CD4-positive, alpha-beta memory T cell (primary cell): Measurements from ENCODE around the gene ZNF366. TPM values are rescaled to one million over a fixed set of nuclear protein-coding genes. Genes with fewer than 3 reads are reported as not detected.

Source experiments
- CTCF ChIA-PET: fragments of 350-600 bp; sonication (Branson Sonifier 250); formaldehyde crosslinking; loops from one replicate; lab custom pipeline; 2021; ENCODE audit warnings: inconsistent platforms; ENCODE audit not compliant: partially characterized antibody; lab: Charles Lee
- POLR2A ChIA-PET: fragments of 350-600 bp; sonication (Branson Sonifier 250); formaldehyde crosslinking; loops from one replicate; lab custom pipeline; 2021; ENCODE audit not compliant: partially characterized antibody; lab: Charles Lee
- DNase-seq, 5 donors: peaks; one replicate each; pipeline versions ENCODE4 v3.0.0 to v3.0.0-alpha.2; 2020 to 2022; ENCODE audit warnings: mixed read lengths in 1 of 5
- H3K27ac ChIP-seq: one replicate; pipeline ENCODE4 v1.7.0; 2013; ENCODE audit warnings: low read depth, low read length
- H3K27me3 ChIP-seq: 2 replicates; pipeline ENCODE4 v1.7.0; 2013; ENCODE audit warnings: mild to moderate bottlenecking, low read length, moderate library complexity; ENCODE audit not compliant: insufficient read depth
- H3K36me3 ChIP-seq: 2 replicates; pipeline ENCODE4 v1.7.0; 2013; ENCODE audit warnings: mild to moderate bottlenecking, low read length, moderate library complexity; ENCODE audit not compliant: insufficient read depth
- H3K4me1 ChIP-seq: 2 replicates; pipeline ENCODE4 v1.7.0; 2013; ENCODE audit warnings: mild to moderate bottlenecking, low read length, moderate library complexity; ENCODE audit not compliant: insufficient read depth
- H3K4me3 ChIP-seq, 2 donors: one replicate each; pipeline ENCODE4 v1.7.0; 2013; ENCODE audit warnings: low read length in 2 of 2, mild to moderate bottlenecking in 1 of 2
- H3K9me3 ChIP-seq, 2 donors: one replicate each; pipeline ENCODE4 v1.7.0; 2013; ENCODE audit warnings: low read length in 2 of 2, control low read depth in 1 of 2; ENCODE audit not compliant: control insufficient read depth in 1 of 2
- H3K27ac Mint-ChIP-seq, 7 donors: one replicate each; pipeline ENCODE4 v1.8.0; 2020 to 2021; ENCODE audit warnings: mixed read lengths in 7 of 7, mild to moderate bottlenecking in 6 of 7, inconsistent platforms in 3 of 7, moderate library complexity in 3 of 7
- H3K27me3 Mint-ChIP-seq, 2 donors: one replicate each; pipeline ENCODE4 v1.8.0; 2020 to 2021; ENCODE audit warnings: mixed read lengths in 2 of 2
- H3K36me3 Mint-ChIP-seq, 2 donors: one replicate each; pipeline ENCODE4 v1.8.0; 2020 to 2021; ENCODE audit warnings: mixed read lengths in 2 of 2, inconsistent platforms in 1 of 2, mild to moderate bottlenecking in 1 of 2
- H3K4me1 Mint-ChIP-seq, 4 donors: one replicate each; pipeline ENCODE4 v1.8.0; 2020 to 2021; ENCODE audit warnings: mixed read lengths in 4 of 4, mild to moderate bottlenecking in 1 of 4
- H3K4me3 Mint-ChIP-seq, 8 donors: one replicate each; pipeline ENCODE4 v1.8.0; 2020 to 2021; ENCODE audit warnings: mixed read lengths in 8 of 8, mild to moderate bottlenecking in 7 of 8, moderate library complexity in 6 of 8, inconsistent platforms in 3 of 8
- H3K9me3 Mint-ChIP-seq, 8 donors: one replicate each; pipeline ENCODE4 v1.8.0; 2020 to 2021; ENCODE audit warnings: mixed read lengths in 8 of 8, mild to moderate bottlenecking in 5 of 8, inconsistent platforms in 3 of 8, moderate library complexity in 1 of 8
- intact Hi-C: fragments of 100-400 bp; cut with micrococcal nuclease; formaldehyde crosslinking; loops from one replicate; pipeline ENCODE4 v1.15.1; 2023
- polyA plus RNA-seq, 2 donors: library from polyadenylated mRNA; unstranded; fragments of 300-500 nt; fragmentation: Illumina TruSeq; gene quantifications; one replicate each; pipeline ENCODE4 v1.2.3, GENCODE V29; 2021
- total RNA-seq, 2 experiments: library from RNA; stranded (reverse); gene quantifications; one replicate each; pipeline ENCODE4 v1.2.3, GENCODE V29; 2021

The ZNF366 gene
- total and polyA plus RNA-seq, 4 experiments from 2014 or later, result 0.29 to 0.58 TPM; not detected in 2

- Histone ChIP-seq H3K4me3 (no peak overlapping the region), H3K9me3 (no peaks in the 10 kb centered on the region), H3K4me1 (no peaks in the 10 kb centered on the region), H3K27me3 (no peaks in the 10 kb centered on the region), H3K27ac (no peak overlapping the region), H3K36me3 (no peaks in the 10 kb centered on the region)
- POLR2A ChIA-PET, result no interaction called here
- Mint-ChIP-seq H3K36me3 (no peaks in the 10 kb centered on the region), H3K4me1 (no peaks in the 10 kb centered on the region), H3K27ac (no peak overlapping the region), H3K9me3 (peaks cover 0 to 4% (median 0%) of the 10 kb centered on the region in 8 donors), H3K27me3 (peaks cover 2 to 20% of the 10 kb centered on the region in 2 donors), H3K4me3 (no peak overlapping the region)
- intact Hi-C loops, result no loop called here
- no peak for DNase-seq
- CTCF ChIA-PET, result no interaction called here
Observed at GRCh38 chr5:72428669-72429068, 78.5 kb downstream of the ZNF366 start.

GRCh38 chr5:72427488-72428437 lies 79.4 kb downstream of the ZNF366 start:
- H3K4me3 Mint-ChIP-seq, result no peak overlapping the region
- POLR2A ChIA-PET, result no interaction called here
- Histone ChIP-seq H3K36me3 (no peaks in the 10 kb centered on the region), H3K4me1 (no peaks in the 10 kb centered on the region), H3K27ac (no peak overlapping the region), H3K4me3 (no peak overlapping the region), H3K27me3 (no peaks in the 10 kb centered on the region), H3K9me3 (no peaks in the 10 kb centered on the region)
- no peaks in the 10 kb centered on the region for H3K4me1 Mint-ChIP-seq
- intact Hi-C loops, result no loop called here
- CTCF ChIA-PET, result no interaction called here
- H3K9me3 Mint-ChIP-seq, result peaks cover 0 to 4% (median 0%) of the 10 kb centered on the region in 8 donors
- H3K27ac Mint-ChIP-seq, result no peak overlapping the region
- peaks cover 4 to 18% of the 10 kb centered on the region in 2 donors for H3K27me3 Mint-ChIP-seq
- H3K36me3 Mint-ChIP-seq, result no peaks in the 10 kb centered on the region
- DNase-seq, result no peak

- Mint-ChIP-seq H3K36me3 (no peaks in the 10 kb centered on the region), H3K9me3 (peaks cover 0 to 4% (median 0%) of the 10 kb centered on the region in 8 donors), H3K4me3 (no peak overlapping the region), H3K4me1 (no peaks in the 10 kb centered on the region), H3K27me3 (peaks cover 4 to 18% of the 10 kb centered on the region in 2 donors), H3K27ac (no peak overlapping the region)
- Histone ChIP-seq H3K4me1 (no peaks in the 10 kb centered on the region), H3K4me3 (no peak overlapping the region), H3K27me3 (no peaks in the 10 kb centered on the region), H3K36me3 (no peaks in the 10 kb centered on the region), H3K27ac (no peak overlapping the region), H3K9me3 (no peaks in the 10 kb centered on the region)
- POLR2A ChIA-PET, result no interaction called here
- CTCF ChIA-PET, result no interaction called here
- intact Hi-C loops, result no loop called here
- DNase-seq, result no peak
Observed at GRCh38 chr5:72427016-72427415, 80.2 kb downstream of the ZNF366 start.

GRCh38 chr5:72426019-72426418 lies 81.2 kb downstream of the ZNF366 start:
- Mint-ChIP-seq H3K4me3 (no peak overlapping the region), H3K4me1 (no peaks in the 10 kb centered on the region), H3K9me3 (peaks cover 0 to 4% (median 0%) of the 10 kb centered on the region in 8 donors), H3K36me3 (no peaks in the 10 kb centered on the region), H3K27me3 (peaks cover 4 to 17% of the 10 kb centered on the region in 2 donors), H3K27ac (no peak overlapping the region)
- Histone ChIP-seq H3K36me3 (no peaks in the 10 kb centered on the region), H3K4me1 (no peaks in the 10 kb centered on the region), H3K27me3 (no peaks in the 10 kb centered on the region), H3K27ac (no peak overlapping the region), H3K4me3 (no peak overlapping the region), H3K9me3 (no peaks in the 10 kb centered on the region)
- ChIA-PET CTCF (no interaction called here), POLR2A (no interaction called here)
- intact Hi-C loops, result no loop called here
- DNase-seq, result no peak

- Histone ChIP-seq H3K9me3 (no peaks in the 10 kb centered on the region), H3K36me3 (no peaks in the 10 kb centered on the region), H3K4me3 (no peak overlapping the region), H3K27ac (no peak overlapping the region), H3K4me1 (no peaks in the 10 kb centered on the region), H3K27me3 (no peaks in the 10 kb centered on the region)
- H3K27me3 Mint-ChIP-seq, result peaks cover 0 to 1% of the 10 kb centered on the region in 2 donors
- H3K36me3 Mint-ChIP-seq, result no peaks in the 10 kb centered on the region
- POLR2A ChIA-PET, result no interaction called here
- CTCF ChIA-PET, result no interaction called here
- no peak overlapping the region for H3K27ac Mint-ChIP-seq
- intact Hi-C loops, result no loop called here
- peaks cover 0 to 4% (median 0%) of the 10 kb centered on the region in 8 donors for H3K9me3 Mint-ChIP-seq
- H3K4me3 Mint-ChIP-seq, result no peak overlapping the region
- no peaks in the 10 kb centered on the region for H3K4me1 Mint-ChIP-seq
- no peak for DNase-seq
Observed at GRCh38 chr5:72418271-72418670, 88.9 kb downstream of the ZNF366 start.

GRCh38 chr5:72417333-72418062 lies 89.7 kb downstream of the ZNF366 start:
- H3K4me1 ChIP-seq, result no peaks in the 10 kb centered on the region
- H3K36me3 ChIP-seq, result no peaks in the 10 kb centered on the region
- POLR2A ChIA-PET, result no interaction called here
- no peaks in the 10 kb centered on the region for H3K9me3 ChIP-seq
- no peak overlapping the region for H3K27ac Mint-ChIP-seq
- no peak overlapping the region for H3K4me3 Mint-ChIP-seq
- peaks cover 0 to 2% (median 0%) of the 10 kb centered on the region in 8 donors for H3K9me3 Mint-ChIP-seq
- H3K4me3 ChIP-seq, result no peak overlapping the region
- intact Hi-C loops, result no loop called here
- no peak for DNase-seq
- CTCF ChIA-PET, result no interaction called here
- H3K27me3 ChIP-seq, result peaks cover under 1% of the 10 kb centered on the region
- no peaks in the 10 kb centered on the region for H3K4me1 Mint-ChIP-seq
- H3K27me3 Mint-ChIP-seq, result no peaks in the 10 kb centered on the region
- no peak overlapping the region for H3K27ac ChIP-seq
- no peaks in the 10 kb centered on the region for H3K36me3 Mint-ChIP-seq

GRCh38 chr5:72415616-72416325 lies 91.4 kb downstream of the ZNF366 start:
- Mint-ChIP-seq H3K36me3 (no peaks in the 10 kb centered on the region), H3K27ac (no peak overlapping the region), H3K27me3 (peaks cover 4 to 5% of the 10 kb centered on the region in 2 donors), H3K4me3 (no peak overlapping the region), H3K9me3 (peaks cover 0 to 2% (median 0%) of the 10 kb centered on the region in 8 donors), H3K4me1 (no peaks in the 10 kb centered on the region)
- ChIA-PET CTCF (no interaction called here), POLR2A (no interaction called here)
- H3K9me3 ChIP-seq, result no peaks in the 10 kb centered on the region
- intact Hi-C loops, result no loop called here
- DNase-seq, result no peak
- H3K27ac ChIP-seq, result no peak overlapping the region
- H3K36me3 ChIP-seq, result no peaks in the 10 kb centered on the region
- no peaks in the 10 kb centered on the region for H3K4me1 ChIP-seq
- H3K27me3 ChIP-seq, result peaks cover 6% of the 10 kb centered on the region
- no peak overlapping the region for H3K4me3 ChIP-seq
